Neuronal stem cell (in vitro differentiated cells): Measurements from ENCODE around the gene FCHO2.

Experiments
- DNase-seq: peaks from one replicate; pipeline ENCODE4 v3.0.0-alpha.2; 2013; ENCODE audit warnings: low spot score
- H2AFZ ChIP-seq: one replicate; pipeline ENCODE4 v1.6.1; 2013; ENCODE audit warnings: mild to moderate bottlenecking, low read length, inconsistent platforms
- H2AK5ac ChIP-seq: 2 replicates; pipeline ENCODE4 v1.6.1; 2013; ENCODE audit warnings: low read depth, mild to moderate bottlenecking, inconsistent platforms, low read length, moderate library complexity, mixed read lengths
- H2BK120ac ChIP-seq: 2 replicates; pipeline ENCODE4 v1.6.1; 2013; ENCODE audit warnings: low read depth, mild to moderate bottlenecking, inconsistent platforms, low read length, moderate library complexity, mixed read lengths
- H2BK12ac ChIP-seq: one replicate; pipeline ENCODE4 v1.6.1; 2013; ENCODE audit warnings: low read length, inconsistent platforms
- H2BK15ac ChIP-seq: 2 replicates; pipeline ENCODE4 v1.6.1; 2013; ENCODE audit warnings: mild to moderate bottlenecking, low read length, inconsistent platforms, mixed read lengths
- H2BK5ac ChIP-seq: one replicate; pipeline ENCODE4 v1.6.1; 2013; ENCODE audit warnings: inconsistent platforms, mild to moderate bottlenecking, low read length, moderate library complexity
- H3K14ac ChIP-seq: one replicate; pipeline ENCODE4 v1.6.1; 2013; ENCODE audit warnings: low read length, inconsistent platforms
- H3K18ac ChIP-seq: 2 replicates; pipeline ENCODE4 v1.6.1; 2013; ENCODE audit warnings: low read length, inconsistent platforms
- H3K23ac ChIP-seq: 2 replicates; pipeline ENCODE4 v1.6.1; 2013; ENCODE audit warnings: low read depth, mild to moderate bottlenecking, mixed read lengths, low read length, inconsistent platforms; ENCODE audit not compliant: poor library complexity
- H3K27ac ChIP-seq: replicated peaks from 3 replicates; pipeline ENCODE4 v1.5.1; 2013; ENCODE audit warnings: low read length, inconsistent platforms
- H3K27me3 ChIP-seq, 3 experiments: 2 replicates each; pipeline ENCODE4 v1.6.1; 2013; ENCODE audit warnings: low read length in 3 of 3, mild to moderate bottlenecking in 2 of 3, inconsistent platforms in 1 of 3, low read depth in 1 of 3, mixed read lengths in 1 of 3, moderate library complexity in 1 of 3; ENCODE audit not compliant: control insufficient read depth in 3 of 3, insufficient read depth in 3 of 3
- H3K36me3 ChIP-seq, 2 donors: replicated peaks in 1 of 2; 2 replicates each; pipeline ENCODE4 v1.6.1; 2013; ENCODE audit warnings: low read length in 2 of 2; ENCODE audit not compliant: control insufficient read depth in 2 of 2, insufficient read depth in 2 of 2
- H3K4ac ChIP-seq: 2 replicates; pipeline ENCODE4 v1.6.1; 2013; ENCODE audit warnings: inconsistent platforms, mild to moderate bottlenecking, low read length, moderate library complexity
- H3K4me1 ChIP-seq, 2 donors: 1 replicate in 1 of 2; 2 replicates in 1 of 2; pipeline ENCODE4 v1.6.1; 2013; ENCODE audit warnings: low read length in 2 of 2, low read depth in 1 of 2; ENCODE audit not compliant: control insufficient read depth in 2 of 2, insufficient read depth in 1 of 2
- H3K4me2 ChIP-seq: one replicate; pipeline ENCODE4 v1.6.1; 2013; ENCODE audit warnings: mild to moderate bottlenecking, low read length, inconsistent platforms; ENCODE audit not compliant: insufficient read depth, poor library complexity, severe bottlenecking
- H3K4me3 ChIP-seq, 2 donors: 2 replicates each; pipeline ENCODE4 v1.5.1; 2013; ENCODE audit warnings: low read length in 2 of 2, mild to moderate bottlenecking in 2 of 2, inconsistent platforms in 1 of 2, moderate library complexity in 1 of 2
- H3K79me1 ChIP-seq: one replicate; pipeline ENCODE4 v1.6.1; 2013; ENCODE audit warnings: low read depth, mild to moderate bottlenecking, inconsistent platforms, low read length, moderate library complexity
- H3K9ac ChIP-seq: one replicate; pipeline ENCODE4 v1.6.1; 2013; ENCODE audit warnings: mild to moderate bottlenecking, low read depth, low read length, inconsistent platforms; ENCODE audit not compliant: poor library complexity
- H3K9me3 ChIP-seq, 2 donors: replicated peaks in 1 of 2; 2 replicates each; pipeline versions ENCODE3 to v1.6.1; 2013; ENCODE audit warnings: low read length in 2 of 2, mild to moderate bottlenecking in 2 of 2, inconsistent platforms in 1 of 2, low read depth in 1 of 2, mixed read lengths in 1 of 2, moderate library complexity in 1 of 2; ENCODE audit not compliant: control insufficient read depth in 2 of 2, insufficient read depth in 1 of 2
- H4K8ac ChIP-seq: one replicate; pipeline ENCODE4 v1.6.1; 2013; ENCODE audit warnings: low read depth, mild to moderate bottlenecking, inconsistent platforms, low read length, moderate library complexity
- H4K91ac ChIP-seq: one replicate; pipeline ENCODE4 v1.6.1; 2013; ENCODE audit warnings: low read length, low read depth, mild to moderate bottlenecking, inconsistent platforms; ENCODE audit not compliant: poor library complexity
- WGBS, 2 donors: extraction: QIAGEN DNeasy Blood & Tissue Kit; methylation state at CpG; one replicate each; pipeline ENCODE4 v1.1.7; 2013; ENCODE audit warnings: missing lambda C conversion rate in 2 of 2, mixed read lengths in 1 of 2; ENCODE audit not compliant: insufficient read length in 2 of 2, insufficient replicate concordance in 1 of 2; ENCODE audit errors: extremely low coverage in 2 of 2; 5-methylcytosine and 5-hydroxymethylcytosine counted together

The FCHO2 gene

GRCh38 chr5:73042993-73043392, 87.2 kb downstream of the FCHO2 start:
- Histone ChIP-seq H2BK15ac (no peak overlapping the region), H3K23ac (no peak overlapping the region), H2BK120ac (no peak overlapping the region), H2BK12ac (no peak overlapping the region), H3K27me3 (no peaks in the 10 kb centered on the region), H2AFZ (no peak overlapping the region), H3K9me3 (peaks cover 0 to 4% of the 10 kb centered on the region in 2 donors), H3K4ac (no peak overlapping the region), H3K36me3 (peaks cover 0 to 8% of the 10 kb centered on the region in 2 donors), H3K9ac (no peak overlapping the region), H3K4me3 (no peak overlapping the region), H4K8ac (no peak overlapping the region), H3K4me2 (no peak overlapping the region), H3K79me1 (no peaks in the 10 kb centered on the region), H3K14ac (no peak overlapping the region), H3K27ac (no peak overlapping the region), H2BK5ac (no peak overlapping the region), H4K91ac (no peak overlapping the region), H3K4me1 (no peaks in the 10 kb centered on the region), H2AK5ac (no peak overlapping the region), H3K18ac (no peak overlapping the region)
- DNase-seq, result no peak

- Histone ChIP-seq H2BK15ac (no peak overlapping the region), H3K9ac (no peak overlapping the region), H3K27ac (no peak overlapping the region), H3K4ac (no peak overlapping the region), H4K8ac (no peak overlapping the region), H3K23ac (no peak overlapping the region), H3K4me3 (no peak overlapping the region), H2BK5ac (no peak overlapping the region), H2AK5ac (no peak overlapping the region), H2BK120ac (no peak overlapping the region), H3K9me3 (peaks cover 0 to 4% of the 10 kb centered on the region in 2 donors), H2BK12ac (no peak overlapping the region), H3K4me1 (no peaks in the 10 kb centered on the region), H3K79me1 (no peaks in the 10 kb centered on the region), H3K18ac (no peak overlapping the region), H3K36me3 (no peaks in the 10 kb centered on the region), H3K14ac (no peak overlapping the region), H2AFZ (no peak overlapping the region), H3K27me3 (no peaks in the 10 kb centered on the region), H4K91ac (no peak overlapping the region), H3K4me2 (no peak overlapping the region)
- no peak for DNase-seq
These were observed 88.7 kb downstream of the FCHO2 start for GRCh38 chr5:73044546-73044945.

- no CpG with 5 or more reads among the region's 1 CpG for WGBS, 2 donors
- Histone ChIP-seq H2AFZ (no peak overlapping the region), H4K8ac (no peak overlapping the region), H2AK5ac (no peak overlapping the region), H3K79me1 (no peaks in the 10 kb centered on the region), H3K27me3 (no peaks in the 10 kb centered on the region), H3K4me3 (no peak overlapping the region), H3K4me1 (no peaks in the 10 kb centered on the region), H3K9ac (no peak overlapping the region), H3K18ac (no peak overlapping the region), H3K14ac (no peak overlapping the region), H2BK120ac (no peak overlapping the region), H2BK12ac (no peak overlapping the region), H3K9me3 (peaks cover 0 to 4% of the 10 kb centered on the region in 2 donors), H2BK15ac (no peak overlapping the region), H3K23ac (no peak overlapping the region), H3K36me3 (peaks cover 0 to 4% of the 10 kb centered on the region in 2 donors), H3K27ac (no peak overlapping the region), H3K4ac (no peak overlapping the region), H3K4me2 (no peak overlapping the region), H2BK5ac (no peak overlapping the region), H4K91ac (no peak overlapping the region)
- DNase-seq, result no peak
These were observed 89.8 kb downstream of the FCHO2 start for GRCh38 chr5:73045623-73046022.

- no peak overlapping the region for H3K14ac ChIP-seq
- H3K9me3 ChIP-seq, result no peaks in the 10 kb centered on the region
- H2AK5ac ChIP-seq, result no peak overlapping the region
- no peak overlapping the region for H4K91ac ChIP-seq
- no peaks in the 10 kb centered on the region for H3K27me3 ChIP-seq
- H3K23ac ChIP-seq, result no peak overlapping the region
- no peak overlapping the region for H2BK120ac ChIP-seq
- H4K8ac ChIP-seq, result no peak overlapping the region
- H2BK12ac ChIP-seq, result no peak overlapping the region
- H3K79me1 ChIP-seq, result no peaks in the 10 kb centered on the region
- H3K9ac ChIP-seq, result no peak overlapping the region
- no peak overlapping the region for H3K27ac ChIP-seq
- H2AFZ ChIP-seq, result no peak overlapping the region
- no peak for DNase-seq
- H2BK15ac ChIP-seq, result no peak overlapping the region
- no CpG with 5 or more reads among the region's 2 CpGs for WGBS, 2 donors
- no peak overlapping the region for H3K4me3 ChIP-seq
- H3K18ac ChIP-seq, result no peak overlapping the region
- no peaks in the 10 kb centered on the region for H3K4me1 ChIP-seq
- H3K36me3 ChIP-seq, result no peaks in the 10 kb centered on the region
- H3K4me2 ChIP-seq, result no peak overlapping the region
- H2BK5ac ChIP-seq, result no peak overlapping the region
- no peak overlapping the region for H3K4ac ChIP-seq
These were observed 105.8 kb downstream of the FCHO2 start for GRCh38 chr5:73061593-73061992.
